ENCODE measurements around the gene IST1.

DNA sequence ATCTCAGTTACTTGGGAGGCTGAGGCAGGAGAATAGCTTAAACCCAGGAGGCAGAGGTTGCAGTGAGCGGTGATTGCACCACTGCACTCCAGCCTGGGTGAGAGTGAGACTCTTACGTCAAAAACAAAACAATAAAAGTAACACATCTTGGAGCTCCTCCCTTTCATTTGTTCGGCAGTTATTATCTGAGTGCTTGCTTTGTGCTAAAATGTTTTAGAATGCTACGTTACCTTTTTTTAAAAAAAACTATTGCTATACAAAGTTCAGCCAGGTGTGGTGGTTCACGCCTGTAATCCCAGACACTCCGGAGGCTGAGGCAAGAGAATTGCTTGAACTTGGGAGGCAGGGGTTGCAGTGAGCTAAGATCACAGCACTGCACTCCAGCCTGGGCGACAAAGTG lies 15.8 kb downstream of the IST1 start:
- TF ChIP-seq CTCF (IDR thresholded peaks at IDR 0.05): no peak
- no peak for TF ChIP-seq POLR2AphosphoS5 (IDR thresholded peaks at IDR 0.05)
- no peak for TF ChIP-seq POLR2A (IDR thresholded peaks at IDR 0.05)

Measured in sigmoid colon (tissue), 4 donors.